Measurements from ENCODE around the gene RASL12. TPM values are rescaled to one million over a fixed set of nuclear protein-coding genes. Genes with fewer than 3 reads are reported as not detected.
"Not testable (repeated sequence)": the region's sequence is repeated elsewhere in the genome, so short reads cannot be mapped to it uniquely, and the experiment has no call there.

Gene RASL12
- total RNA-seq, 1 donor from 2014 or later, result 85.7 TPM

GRCh38 chr15:65028338-65028737 lies 39.5 kb downstream of the RASL12 start:
- peaks cover 16% of the 10 kb centered on the region for H3K4me1 ChIP-seq
- no peaks in the 10 kb centered on the region for H3K27me3 ChIP-seq
- peak overlapping the region; percentile 88 to 89 for H3K4me3 ChIP-seq
- intact Hi-C loops (cut with DNase I), result no loop called here
- DNase-seq (ENCODE audit: extremely low spot score in 2 of 2), result no peak
- TF ChIP-seq POLR2A (IDR thresholded peaks at IDR 0.05) (no peak), CTCF (IDR thresholded peaks at IDR 0.05) (no peak), POLR2AphosphoS5 (IDR thresholded peaks at IDR 0.05; ENCODE audit: insufficient read depth in 1 of 2, low read depth in 1 of 2) (no peak)
- H3K27ac ChIP-seq, result no peak overlapping the region
- peaks cover 0 to 21% of the 10 kb centered on the region in 2 donors for H3K36me3 ChIP-seq
- H3K9me3 ChIP-seq, result no peaks in the 10 kb centered on the region

- intact Hi-C loops (cut with DNase I), result no loop called here
- TF ChIP-seq CTCF (IDR thresholded peaks at IDR 0.05) (no peak), POLR2AphosphoS5 (IDR thresholded peaks at IDR 0.05; ENCODE audit: insufficient read depth in 1 of 2, low read depth in 1 of 2) (no peak), POLR2A (IDR thresholded peaks at IDR 0.05) (no peak)
- no peaks in the 10 kb centered on the region for H3K27me3 ChIP-seq
- H3K4me3 ChIP-seq, result no peak overlapping the region
- no peak for DNase-seq (ENCODE audit: extremely low spot score in 2 of 2)
- H3K27ac ChIP-seq, result no peak overlapping the region
- peaks cover 0 to 21% of the 10 kb centered on the region in 2 donors for H3K36me3 ChIP-seq
- H3K4me1 ChIP-seq, result peaks cover 13% of the 10 kb centered on the region
- no peaks in the 10 kb centered on the region for H3K9me3 ChIP-seq
Observed at GRCh38 chr15:65027593-65027992, 40.2 kb downstream of the RASL12 start.

GRCh38 chr15:65026756-65027155 lies 41.0 kb downstream of the RASL12 start:
- no peak overlapping the region for H3K4me3 ChIP-seq
- H3K36me3 ChIP-seq, result peaks cover 0 to 21% of the 10 kb centered on the region in 2 donors
- TF ChIP-seq POLR2A (IDR thresholded peaks at IDR 0.05) (no peak), CTCF (IDR thresholded peaks at IDR 0.05) (no peak), POLR2AphosphoS5 (IDR thresholded peaks at IDR 0.05; ENCODE audit: insufficient read depth in 1 of 2, low read depth in 1 of 2) (no peak)
- H3K4me1 ChIP-seq, result peaks cover 13% of the 10 kb centered on the region
- no peak overlapping the region for H3K27ac ChIP-seq
- intact Hi-C loops (cut with DNase I), result no loop called here
- no peaks in the 10 kb centered on the region for H3K27me3 ChIP-seq
- DNase-seq (ENCODE audit: extremely low spot score in 2 of 2), result no peak
- H3K9me3 ChIP-seq, result no peaks in the 10 kb centered on the region

- no peak for DNase-seq (ENCODE audit: extremely low spot score in 2 of 2)
- Histone ChIP-seq H3K4me1 (no peaks in the 10 kb centered on the region), H3K9me3 (no peaks in the 10 kb centered on the region), H3K4me3 (no peak overlapping the region), H3K27me3 (no peaks in the 10 kb centered on the region), H3K36me3 (peaks cover 0 to 64% of the 10 kb centered on the region in 2 donors), H3K27ac (no peak overlapping the region)
- TF ChIP-seq POLR2A (IDR thresholded peaks at IDR 0.05), result no peak
- TF ChIP-seq POLR2AphosphoS5 (IDR thresholded peaks at IDR 0.05; ENCODE audit: insufficient read depth in 1 of 2, low read depth in 1 of 2), result no peak
- TF ChIP-seq CTCF (IDR thresholded peaks at IDR 0.05), result no peak
- intact Hi-C loops (cut with DNase I), result no loop called here
Observed at GRCh38 chr15:65021488-65021887, 46.3 kb downstream of the RASL12 start.

GRCh38 chr15:65020419-65020818 lies 47.4 kb downstream of the RASL12 start:
- Histone ChIP-seq H3K36me3 (peaks cover 0 to 66% of the 10 kb centered on the region in 2 donors), H3K4me3 (no peak overlapping the region), H3K9me3 (no peaks in the 10 kb centered on the region), H3K27ac (no peak overlapping the region), H3K4me1 (no peaks in the 10 kb centered on the region), H3K27me3 (no peaks in the 10 kb centered on the region)
- TF ChIP-seq POLR2A (IDR thresholded peaks at IDR 0.05), result no peak
- TF ChIP-seq CTCF (IDR thresholded peaks at IDR 0.05), result no peak
- no peak for TF ChIP-seq POLR2AphosphoS5 (IDR thresholded peaks at IDR 0.05; ENCODE audit: insufficient read depth in 1 of 2, low read depth in 1 of 2)
- DNase-seq (ENCODE audit: extremely low spot score in 2 of 2), result no peak
- intact Hi-C loops (cut with DNase I), result no loop called here

- DNase-seq (ENCODE audit: extremely low spot score in 2 of 2); H3K4me3 ChIP-seq; H3K27me3 ChIP-seq; H3K27ac ChIP-seq; intact Hi-C loops (cut with DNase I); H3K9me3 ChIP-seq; H3K4me1 ChIP-seq: not testable (repeated sequence)
- peaks cover 0 to 34% of the 10 kb centered on the region in 2 donors for H3K36me3 ChIP-seq
Observed at GRCh38 chr15:65011198-65011597, 56.6 kb downstream of the RASL12 start.
